Stimulated activated CD8-positive, alpha-beta memory T cell treated with anti-CD3 and anti-CD28 coated beads, Interleukin-4, amount 100 ng/mL, for 24 hours (primary cell): ENCODE measurements around the gene MTOR.

Experiments
- DNase-seq: peaks from one replicate; pipeline ENCODE4 v3.0.0-alpha.2; 2020; ENCODE audit warnings: low read depth

MTOR gene

GRCh38 chr1:11062965-11063401 lies 199.4 kb downstream of the MTOR start:
- peak; percentile 29 for DNase-seq

GRCh38 chr1:11061652-11062365 lies 200.5 kb downstream of the MTOR start:
- no peak for DNase-seq

GRCh38 chr1:11059968-11060830 lies 202.2 kb downstream of the MTOR start, which contains the start of gene SRM:
Gene SRM, minus strand, starts transcription at chr1:11060018. Its CDS starts 75 bp downstream, at chr1:11059943.
- peak; percentile 89 for DNase-seq

- DNase-seq = no peak
Observed at GRCh38 chr1:11059155-11059967, 203.0 kb downstream of the MTOR start.

- no peak for DNase-seq
Observed at GRCh38 chr1:11058595-11059154, 203.7 kb downstream of the MTOR start.

GRCh38 chr1:11058026-11058425 lies 204.3 kb downstream of the MTOR start:
- no peak for DNase-seq

GRCh38 chr1:11057477-11057876 lies 204.9 kb downstream of the MTOR start:
- no peak for DNase-seq
